Neuronal stem cell (in vitro differentiated cells): ENCODE results near the gene PKDREJ.

Source experiments
- DNase-seq: peaks from one replicate; pipeline ENCODE4 v3.0.0-alpha.2; 2013; ENCODE audit warnings: low spot score
- H2AFZ ChIP-seq: one replicate; pipeline ENCODE4 v1.6.1; 2013; ENCODE audit warnings: mild to moderate bottlenecking, low read length, inconsistent platforms
- H2AK5ac ChIP-seq: 2 replicates; pipeline ENCODE4 v1.6.1; 2013; ENCODE audit warnings: low read depth, mild to moderate bottlenecking, inconsistent platforms, low read length, moderate library complexity, mixed read lengths
- H2BK120ac ChIP-seq: 2 replicates; pipeline ENCODE4 v1.6.1; 2013; ENCODE audit warnings: low read depth, mild to moderate bottlenecking, inconsistent platforms, low read length, moderate library complexity, mixed read lengths
- H2BK12ac ChIP-seq: one replicate; pipeline ENCODE4 v1.6.1; 2013; ENCODE audit warnings: low read length, inconsistent platforms
- H2BK15ac ChIP-seq: 2 replicates; pipeline ENCODE4 v1.6.1; 2013; ENCODE audit warnings: mild to moderate bottlenecking, low read length, inconsistent platforms, mixed read lengths
- H2BK5ac ChIP-seq: one replicate; pipeline ENCODE4 v1.6.1; 2013; ENCODE audit warnings: inconsistent platforms, mild to moderate bottlenecking, low read length, moderate library complexity
- H3K14ac ChIP-seq: one replicate; pipeline ENCODE4 v1.6.1; 2013; ENCODE audit warnings: low read length, inconsistent platforms
- H3K18ac ChIP-seq: 2 replicates; pipeline ENCODE4 v1.6.1; 2013; ENCODE audit warnings: low read length, inconsistent platforms
- H3K23ac ChIP-seq: 2 replicates; pipeline ENCODE4 v1.6.1; 2013; ENCODE audit warnings: low read depth, mild to moderate bottlenecking, mixed read lengths, low read length, inconsistent platforms; ENCODE audit not compliant: poor library complexity
- H3K27ac ChIP-seq: replicated peaks from 3 replicates; pipeline ENCODE4 v1.5.1; 2013; ENCODE audit warnings: low read length, inconsistent platforms
- H3K27me3 ChIP-seq, 3 experiments: 2 replicates each; pipeline ENCODE4 v1.6.1; 2013; ENCODE audit warnings: low read length in 3 of 3, mild to moderate bottlenecking in 2 of 3, inconsistent platforms in 1 of 3, low read depth in 1 of 3, mixed read lengths in 1 of 3, moderate library complexity in 1 of 3; ENCODE audit not compliant: control insufficient read depth in 3 of 3, insufficient read depth in 3 of 3
- H3K36me3 ChIP-seq, 2 donors: replicated peaks in 1 of 2; 2 replicates each; pipeline ENCODE4 v1.6.1; 2013; ENCODE audit warnings: low read length in 2 of 2; ENCODE audit not compliant: control insufficient read depth in 2 of 2, insufficient read depth in 2 of 2
- H3K4ac ChIP-seq: 2 replicates; pipeline ENCODE4 v1.6.1; 2013; ENCODE audit warnings: inconsistent platforms, mild to moderate bottlenecking, low read length, moderate library complexity
- H3K4me1 ChIP-seq, 2 donors: 1 replicate in 1 of 2; 2 replicates in 1 of 2; pipeline ENCODE4 v1.6.1; 2013; ENCODE audit warnings: low read length in 2 of 2, low read depth in 1 of 2; ENCODE audit not compliant: control insufficient read depth in 2 of 2, insufficient read depth in 1 of 2
- H3K4me2 ChIP-seq: one replicate; pipeline ENCODE4 v1.6.1; 2013; ENCODE audit warnings: mild to moderate bottlenecking, low read length, inconsistent platforms; ENCODE audit not compliant: insufficient read depth, poor library complexity, severe bottlenecking
- H3K4me3 ChIP-seq, 2 donors: 2 replicates each; pipeline ENCODE4 v1.5.1; 2013; ENCODE audit warnings: low read length in 2 of 2, mild to moderate bottlenecking in 2 of 2, inconsistent platforms in 1 of 2, moderate library complexity in 1 of 2
- H3K79me1 ChIP-seq: one replicate; pipeline ENCODE4 v1.6.1; 2013; ENCODE audit warnings: low read depth, mild to moderate bottlenecking, inconsistent platforms, low read length, moderate library complexity
- H3K9ac ChIP-seq: one replicate; pipeline ENCODE4 v1.6.1; 2013; ENCODE audit warnings: mild to moderate bottlenecking, low read depth, low read length, inconsistent platforms; ENCODE audit not compliant: poor library complexity
- H3K9me3 ChIP-seq, 2 donors: replicated peaks in 1 of 2; 2 replicates each; pipeline versions ENCODE3 to v1.6.1; 2013; ENCODE audit warnings: low read length in 2 of 2, mild to moderate bottlenecking in 2 of 2, inconsistent platforms in 1 of 2, low read depth in 1 of 2, mixed read lengths in 1 of 2, moderate library complexity in 1 of 2; ENCODE audit not compliant: control insufficient read depth in 2 of 2, insufficient read depth in 1 of 2
- H4K8ac ChIP-seq: one replicate; pipeline ENCODE4 v1.6.1; 2013; ENCODE audit warnings: low read depth, mild to moderate bottlenecking, inconsistent platforms, low read length, moderate library complexity
- H4K91ac ChIP-seq: one replicate; pipeline ENCODE4 v1.6.1; 2013; ENCODE audit warnings: low read length, low read depth, mild to moderate bottlenecking, inconsistent platforms; ENCODE audit not compliant: poor library complexity
- WGBS, 2 donors: extraction: QIAGEN DNeasy Blood & Tissue Kit; methylation state at CpG; one replicate each; pipeline ENCODE4 v1.1.7; 2013; ENCODE audit warnings: missing lambda C conversion rate in 2 of 2, mixed read lengths in 1 of 2; ENCODE audit not compliant: insufficient read length in 2 of 2, insufficient replicate concordance in 1 of 2; ENCODE audit errors: extremely low coverage in 2 of 2; 5-methylcytosine and 5-hydroxymethylcytosine counted together

Gene PKDREJ

GRCh38 chr22:46238541-46238940 lies 24.6 kb downstream of the PKDREJ start:
- H3K4ac ChIP-seq, result no peak overlapping the region
- no peaks in the 10 kb centered on the region for H3K9me3 ChIP-seq
- peak overlapping the region; percentile 41 for H3K18ac ChIP-seq
- no peak overlapping the region for H2BK15ac ChIP-seq
- no CpG with 5 or more reads among the region's 16 CpGs for WGBS, 2 donors
- H2AK5ac ChIP-seq, result no peak overlapping the region
- H3K79me1 ChIP-seq, result peaks cover 1% of the 10 kb centered on the region
- H3K14ac ChIP-seq, result peak overlapping the region; percentile 78
- no peak overlapping the region for H4K8ac ChIP-seq
- no peak overlapping the region for H4K91ac ChIP-seq
- H2BK120ac ChIP-seq, result no peak overlapping the region
- H3K9ac ChIP-seq, result no peak overlapping the region
- no peak overlapping the region for H2AFZ ChIP-seq
- no peaks in the 10 kb centered on the region for H3K27me3 ChIP-seq
- H2BK12ac ChIP-seq, result no peak overlapping the region
- H3K4me1 ChIP-seq, result no peaks in the 10 kb centered on the region
- H3K36me3 ChIP-seq, result no peaks in the 10 kb centered on the region
- DNase-seq, result no peak
- peak overlapping the region; percentile 67 for H3K23ac ChIP-seq
- H3K4me2 ChIP-seq, result no peak overlapping the region
- H3K27ac ChIP-seq, result no peak overlapping the region
- no peak overlapping the region for H2BK5ac ChIP-seq
- H3K4me3 ChIP-seq, result peak overlapping the region in 1 of 2 donors; percentile 52

DNA sequence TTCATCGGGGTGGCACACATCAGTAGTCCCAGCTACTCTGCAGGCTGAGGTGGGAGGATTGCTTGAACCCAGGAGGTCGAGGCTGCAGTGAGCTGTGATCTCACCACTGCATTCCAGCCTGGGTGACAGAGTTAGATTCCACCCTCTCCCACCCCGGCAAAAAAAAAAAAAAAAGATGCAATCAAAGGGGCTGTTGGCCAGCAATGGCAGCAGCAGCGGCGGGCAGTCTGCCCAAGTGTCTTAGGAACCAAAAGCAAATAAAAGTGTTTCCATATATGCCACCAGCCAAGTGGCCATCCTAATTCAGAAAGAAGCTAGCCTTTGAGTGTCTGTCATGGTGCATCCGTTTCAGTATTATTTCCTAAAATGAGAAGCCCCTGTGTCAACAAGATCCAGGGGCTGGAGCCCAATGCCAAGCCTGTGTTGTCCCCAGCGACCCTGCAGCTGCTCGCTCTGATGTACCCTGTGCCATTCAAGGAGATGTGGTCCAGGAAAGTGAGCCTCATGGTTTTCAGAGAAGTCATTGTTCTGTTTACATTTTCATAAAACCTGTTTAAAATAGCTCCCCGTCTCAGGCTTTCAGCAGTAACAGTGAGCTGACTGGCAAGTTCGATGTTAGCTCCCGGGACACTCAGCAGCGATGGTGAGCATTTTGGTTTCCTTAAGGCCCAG lies 25.6 kb downstream of the PKDREJ start:
- H3K4ac ChIP-seq, result no peak overlapping the region
- no peak overlapping the region for H2BK5ac ChIP-seq
- no peak overlapping the region for H3K23ac ChIP-seq
- no peak overlapping the region for H3K4me3 ChIP-seq
- H4K91ac ChIP-seq, result no peak overlapping the region
- H3K27ac ChIP-seq, result no peak overlapping the region
- no peaks in the 10 kb centered on the region for H3K36me3 ChIP-seq
- no peak overlapping the region for H2AFZ ChIP-seq
- H3K9me3 ChIP-seq, result no peaks in the 10 kb centered on the region
- no peak overlapping the region for H2BK12ac ChIP-seq
- DNase-seq, result no peak
- H2BK120ac ChIP-seq, result no peak overlapping the region
- no peak overlapping the region for H2AK5ac ChIP-seq
- H3K79me1 ChIP-seq, result peaks cover 1% of the 10 kb centered on the region
- no peaks in the 10 kb centered on the region for H3K4me1 ChIP-seq
- no peak overlapping the region for H3K14ac ChIP-seq
- WGBS, 2 donors, result no CpG with 5 or more reads among the region's 12 CpGs
- H2BK15ac ChIP-seq, result no peak overlapping the region
- H3K9ac ChIP-seq, result no peak overlapping the region
- H3K27me3 ChIP-seq, result no peaks in the 10 kb centered on the region
- H4K8ac ChIP-seq, result no peak overlapping the region
- no peak overlapping the region for H3K18ac ChIP-seq
- no peak overlapping the region for H3K4me2 ChIP-seq

DNA sequence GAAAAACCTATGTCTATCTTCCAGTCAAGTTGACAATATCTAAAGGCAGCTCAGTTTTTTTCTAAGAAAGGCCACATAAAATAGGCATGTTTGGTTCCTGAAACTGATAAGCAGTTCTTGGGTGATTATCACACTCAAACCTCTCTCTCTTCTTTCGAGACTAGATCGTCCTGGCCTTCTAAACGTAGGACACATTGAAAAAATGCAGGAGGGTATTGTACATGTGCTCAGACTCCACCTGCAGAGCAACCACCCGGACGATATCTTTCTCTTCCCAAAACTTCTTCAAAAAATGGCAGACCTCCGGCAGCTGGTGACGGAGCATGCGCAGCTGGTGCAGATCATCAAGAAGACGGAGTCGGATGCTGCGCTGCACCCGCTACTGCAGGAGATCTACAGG lies 28.2 kb downstream of the PKDREJ start:
- Histone ChIP-seq H3K27me3 (no peaks in the 10 kb centered on the region), H3K36me3 (no peaks in the 10 kb centered on the region)

DNA sequence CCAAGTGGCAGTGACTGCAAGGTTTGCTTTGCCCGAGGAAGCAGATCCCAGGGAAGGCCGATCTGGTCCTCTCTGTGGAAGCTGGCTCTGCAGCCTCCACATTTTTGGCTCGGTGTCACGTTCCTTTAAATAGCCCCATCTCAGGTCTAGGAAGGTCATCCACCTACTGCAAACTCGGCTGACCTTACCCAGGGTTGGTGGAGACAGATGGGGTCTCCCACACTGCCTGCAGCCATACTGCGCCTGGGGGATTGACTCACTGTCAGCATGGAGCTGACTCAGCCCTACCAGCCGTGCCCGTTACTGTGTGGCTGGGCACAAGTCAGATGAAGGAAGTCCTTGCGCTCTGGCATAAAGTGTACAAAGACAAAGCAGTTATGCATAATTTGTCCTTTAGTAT lies 29.9 kb downstream of the PKDREJ start:
- no peak for DNase-seq
- no peak overlapping the region for H4K91ac ChIP-seq
- peak overlapping the region; percentile 3 for H3K4ac ChIP-seq
- no CpG with 5 or more reads among the region's 9 CpGs for WGBS, 2 donors
- H3K14ac ChIP-seq, result no peak overlapping the region
- peak overlapping the region; percentile 30 for H3K9ac ChIP-seq
- H3K18ac ChIP-seq, result no peak overlapping the region
- no peak overlapping the region for H2BK5ac ChIP-seq
- H3K4me2 ChIP-seq, result no peak overlapping the region
- no peaks in the 10 kb centered on the region for H3K9me3 ChIP-seq
- no peak overlapping the region for H2AFZ ChIP-seq
- no peak overlapping the region for H2BK12ac ChIP-seq
- H3K23ac ChIP-seq, result no peak overlapping the region
- no peaks in the 10 kb centered on the region for H3K36me3 ChIP-seq
- H2AK5ac ChIP-seq, result no peak overlapping the region
- no peaks in the 10 kb centered on the region for H3K27me3 ChIP-seq
- H3K27ac ChIP-seq, result no peak overlapping the region
- no peak overlapping the region for H2BK15ac ChIP-seq
- H3K4me3 ChIP-seq, result no peak overlapping the region
- no peaks in the 10 kb centered on the region for H3K79me1 ChIP-seq
- H3K4me1 ChIP-seq, result no peaks in the 10 kb centered on the region
- H2BK120ac ChIP-seq, result no peak overlapping the region
- no peak overlapping the region for H4K8ac ChIP-seq

More for the DNA sequence above, 28.2 kb downstream of the PKDREJ start:
- no peak overlapping the region for H2BK5ac ChIP-seq
- H4K91ac ChIP-seq, result no peak overlapping the region
- no peak overlapping the region for H4K8ac ChIP-seq
- H3K4me1 ChIP-seq, result no peaks in the 10 kb centered on the region
- H2BK15ac ChIP-seq, result no peak overlapping the region
- no peak overlapping the region for H3K4me2 ChIP-seq
- no peak overlapping the region for H3K18ac ChIP-seq
- no peak overlapping the region for H2AFZ ChIP-seq
- no peak overlapping the region for H2AK5ac ChIP-seq
- H3K9me3 ChIP-seq, result no peaks in the 10 kb centered on the region
- H3K79me1 ChIP-seq, result peaks cover 1% of the 10 kb centered on the region
- no peak overlapping the region for H2BK120ac ChIP-seq
- H3K4ac ChIP-seq, result no peak overlapping the region
- H3K9ac ChIP-seq, result no peak overlapping the region
- no peak overlapping the region for H2BK12ac ChIP-seq
- no CpG with 5 or more reads among the region's 12 CpGs for WGBS, 2 donors
- H3K23ac ChIP-seq, result no peak overlapping the region
- DNase-seq, result no peak
- no peak overlapping the region for H3K27ac ChIP-seq
- H3K4me3 ChIP-seq, result no peak overlapping the region
- no peak overlapping the region for H3K14ac ChIP-seq
